Neural progenitor cell (in vitro differentiated cells): ENCODE data around the gene MAST1. TPM values are rescaled to one million over a fixed set of nuclear protein-coding genes. Genes with fewer than 3 reads are reported as not detected.

Experiments used
- DNase-seq: peaks from one replicate; pipeline ENCODE4 v3.0.0-alpha.2; 2016; ENCODE audit warnings: low spot score
- H2AFZ ChIP-seq: fragments of 200-600 bp; sonication (generic); replicated peaks from 2 replicates; pipeline ENCODE4 v1.6.1; 2016; ENCODE audit warnings: antibody characterized with exemption
- H3F3A ChIP-seq: fragments of 200-600 bp; sonication (generic); 2 replicates; pipeline ENCODE4 v1.6.1; 2016; ENCODE audit warnings: antibody characterized with exemption, low read depth
- H3K27ac ChIP-seq: fragments of 200-600 bp; sonication (generic); 2 replicates; pipeline ENCODE4 v1.5.1; 2016; ENCODE audit warnings: mild to moderate bottlenecking
- H3K27me3 ChIP-seq: fragments of 200-600 bp; sonication (generic); 2 replicates; pipeline ENCODE4 v1.6.1; 2016; ENCODE audit warnings: mild to moderate bottlenecking, moderate library complexity
- H3K36me3 ChIP-seq: fragments of 200-600 bp; sonication (generic); 2 replicates; pipeline ENCODE4 v1.5.1; 2016
- H3K4me1 ChIP-seq: fragments of 200-600 bp; sonication (generic); 2 replicates; pipeline ENCODE4 v1.6.1; 2016; ENCODE audit warnings: mixed run types
- H3K4me2 ChIP-seq: fragments of 200-600 bp; sonication (generic); 2 replicates; pipeline ENCODE4 v1.6.1; 2016
- H3K4me3 ChIP-seq: fragments of 200-600 bp; sonication (generic); 2 replicates; pipeline ENCODE4 v1.5.1; 2016
- H3K79me2 ChIP-seq: fragments of 200-600 bp; sonication (generic); 2 replicates; pipeline ENCODE4 v1.6.1; 2016; ENCODE audit warnings: low read depth
- H3K9ac ChIP-seq: fragments of 200-600 bp; sonication (generic); 2 replicates; pipeline ENCODE4 v1.6.1; 2016
- H3K9me3 ChIP-seq: fragments of 200-600 bp; sonication (generic); 2 replicates; pipeline ENCODE4 v1.5.1; 2016; ENCODE audit warnings: low read depth
- H4K20me1 ChIP-seq: fragments of 200-600 bp; sonication (generic); 2 replicates; pipeline ENCODE4 v1.6.1; 2016; ENCODE audit warnings: low read depth
- H3K27ac Mint-ChIP-seq: 3 replicates; pipeline ENCODE4 v1.8.0; 2021; ENCODE audit warnings: mixed read lengths
- H3K27me3 Mint-ChIP-seq: 2 replicates; pipeline ENCODE4 v1.8.0; 2022; ENCODE audit warnings: low read depth, mild to moderate bottlenecking, inconsistent platforms, moderate library complexity, mixed read lengths; ENCODE audit not compliant: insufficient read depth
- H3K36me3 Mint-ChIP-seq: 3 replicates; pipeline ENCODE4 v1.8.0; 2021; ENCODE audit warnings: mixed read lengths
- H3K4me1 Mint-ChIP-seq: 3 replicates; pipeline ENCODE4 v1.8.0; 2021; ENCODE audit warnings: mixed read lengths
- H3K4me3 Mint-ChIP-seq: 3 replicates; pipeline ENCODE4 v1.8.0; 2021; ENCODE audit warnings: mild to moderate bottlenecking, moderate library complexity, mixed read lengths
- H3K9me3 Mint-ChIP-seq: 3 replicates; pipeline ENCODE4 v1.8.0; 2020; ENCODE audit warnings: mixed read lengths
- CTCF ChIP-seq: fragments of 200-600 bp; sonication (generic); IDR thresholded peaks from 2 replicates; pipeline ENCODE4 v1.5.1; 2017; ENCODE audit warnings: antibody characterized with exemption, mild to moderate bottlenecking
- EZH2 ChIP-seq: fragments of 200-600 bp; sonication (generic); IDR thresholded peaks from 2 replicates; pipeline ENCODE4 v1.6.1; 2017; ENCODE audit warnings: antibody characterized with exemption, mild to moderate bottlenecking, moderate library complexity
- EZH2phosphoT487 ChIP-seq: fragments of 200-600 bp; sonication (generic); IDR thresholded peaks from 2 replicates; pipeline ENCODE4 v1.6.1; 2017; ENCODE audit warnings: antibody characterized with exemption
- total RNA-seq: library from RNA; depleted of rRNA; stranded (reverse); fragments of >200 nt; gene quantifications from 2 replicates; pipeline ENCODE4 v1.2.3, GENCODE V29; 2015; ENCODE audit warnings: low replicate concordance

MAST1 gene
- 8.3 and 13.3 TPM in 2 replicates for total RNA-seq

GRCh38 chr19:12838182-12838885 is at the start of gene MAST1:
MAST1 (plus strand) TSS chr19:12838515; CDS start chr19:12838573, 58 bp downstream.
- Histone ChIP-seq H3F3A (peaks cover 68% of the 10 kb centered on the region), H3K4me2 (peak within 1 kb of the TSS; percentile 97), H3K27me3 (peaks cover 61% of the 10 kb centered on the region), H3K9ac (no peak within 1 kb of the TSS), H4K20me1 (peaks cover 24% of the 10 kb centered on the region), H3K36me3 (no peaks in the 10 kb centered on the region), H3K79me2 (no peaks in the 10 kb centered on the region), H3K4me3 (peak within 1 kb of the TSS; percentile 97), H2AFZ (peak within 1 kb of the TSS; percentile 95), H3K27ac (no peak within 1 kb of the TSS), H3K4me1 (peaks cover 4% of the 10 kb centered on the region), H3K9me3 (no peaks in the 10 kb centered on the region)
- Mint-ChIP-seq H3K4me1 (peaks cover 50% of the 10 kb centered on the region), H3K9me3 (no peaks in the 10 kb centered on the region), H3K27ac (peak within 1 kb of the TSS; percentile 51), H3K36me3 (peaks cover 2% of the 10 kb centered on the region), H3K27me3 (peaks cover 54% of the 10 kb centered on the region), H3K4me3 (peak within 1 kb of the TSS; percentile 90)
- peak; percentile 66 for TF ChIP-seq CTCF
- TF ChIP-seq EZH2phosphoT487, result no peak
- peak; percentile 32 for TF ChIP-seq EZH2
- DNase-seq, result peak; percentile 91

- Histone ChIP-seq H3K79me2 (no peaks in the 10 kb centered on the region), H3F3A (peaks cover 68% of the 10 kb centered on the region), H3K9me3 (no peaks in the 10 kb centered on the region), H3K4me3 (peak overlapping the region; percentile 61), H2AFZ (no peak overlapping the region), H3K4me2 (peak overlapping the region; percentile 84), H3K36me3 (no peaks in the 10 kb centered on the region), H3K27me3 (peaks cover 31% of the 10 kb centered on the region), H4K20me1 (no peaks in the 10 kb centered on the region), H3K9ac (no peak overlapping the region), H3K4me1 (peaks cover 32% of the 10 kb centered on the region), H3K27ac (peak overlapping the region; percentile 56)
- H3K9me3 Mint-ChIP-seq, result no peaks in the 10 kb centered on the region
- DNase-seq, result peak; percentile 70
- no peak for TF ChIP-seq EZH2
- TF ChIP-seq CTCF, result no peak
- no peak for TF ChIP-seq EZH2phosphoT487
- H3K36me3 Mint-ChIP-seq, result no peaks in the 10 kb centered on the region
- peak overlapping the region; percentile 87 for H3K4me3 Mint-ChIP-seq
- peaks cover 26% of the 10 kb centered on the region for H3K4me1 Mint-ChIP-seq
- H3K27me3 Mint-ChIP-seq, result peaks cover 7% of the 10 kb centered on the region
- H3K27ac Mint-ChIP-seq, result peak overlapping the region; percentile 99
Observed at GRCh38 chr19:12788682-12789097, 49.6 kb upstream of the MAST1 start.

GRCh38 chr19:12789098-12789903 is 49.0 kb upstream of the MAST1 start:
- Histone ChIP-seq H3K4me1 (peaks cover 30% of the 10 kb centered on the region), H3K9ac (no peak overlapping the region), H3K4me2 (peak overlapping the region; percentile 84), H3K79me2 (no peaks in the 10 kb centered on the region), H3K27ac (peak overlapping the region; percentile 56), H3K9me3 (no peaks in the 10 kb centered on the region), H3F3A (peaks cover 64% of the 10 kb centered on the region), H4K20me1 (no peaks in the 10 kb centered on the region), H3K27me3 (peaks cover 36% of the 10 kb centered on the region), H2AFZ (no peak overlapping the region), H3K4me3 (peak overlapping the region; percentile 61), H3K36me3 (no peaks in the 10 kb centered on the region)
- DNase-seq, result peak; percentile 72
- Mint-ChIP-seq H3K4me1 (peaks cover 29% of the 10 kb centered on the region), H3K36me3 (no peaks in the 10 kb centered on the region), H3K27me3 (peaks cover 7% of the 10 kb centered on the region), H3K27ac (peak overlapping the region; percentile 99), H3K4me3 (peak overlapping the region; percentile 87), H3K9me3 (no peaks in the 10 kb centered on the region)
- TF ChIP-seq CTCF, result no peak
- TF ChIP-seq EZH2, result no peak
- TF ChIP-seq EZH2phosphoT487, result no peak
